Skeletal muscle cell (primary cell): ENCODE data around the gene ZNF385B.
"Not testable (repeated sequence)": the region's sequence is repeated elsewhere in the genome, so short reads cannot be mapped to it uniquely, and the experiment has no call there.

Experiments used
- DNase-seq: peaks from one replicate; pipeline ENCODE4 v3.0.0-alpha.2; 2010; ENCODE audit warnings: low read depth
- H3K4me3 ChIP-seq: 2 replicates; pipeline ENCODE4 v1.5.1; 2011; ENCODE audit warnings: low read depth, mild to moderate bottlenecking, control low read depth, low read length, moderate library complexity

ZNF385B gene

GRCh38 chr2:179811042-179811441, 50.4 kb downstream of the ZNF385B start:
- H3K4me3 ChIP-seq, result no peak overlapping the region
- no peak for DNase-seq

DNA sequence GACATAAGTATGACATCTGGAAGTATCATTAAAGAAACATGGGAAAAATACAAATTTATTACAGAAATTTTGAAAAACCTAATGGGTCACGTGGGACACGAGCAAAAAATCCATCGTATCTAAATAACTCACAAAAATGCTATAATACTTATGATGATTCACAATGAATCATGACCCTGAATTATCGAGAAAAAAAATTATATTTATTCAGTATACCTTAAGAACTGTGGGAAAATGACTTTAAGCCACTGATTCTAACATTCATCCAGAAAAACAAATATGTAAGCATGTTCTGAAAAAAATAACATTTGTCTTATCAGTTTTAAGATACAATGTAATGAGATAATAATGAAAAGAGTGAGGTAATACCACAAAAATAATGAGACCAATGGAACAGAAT, 51.8 kb downstream of the ZNF385B start:
- no peak for DNase-seq
- H3K4me3 ChIP-seq, result no peak overlapping the region

DNA sequence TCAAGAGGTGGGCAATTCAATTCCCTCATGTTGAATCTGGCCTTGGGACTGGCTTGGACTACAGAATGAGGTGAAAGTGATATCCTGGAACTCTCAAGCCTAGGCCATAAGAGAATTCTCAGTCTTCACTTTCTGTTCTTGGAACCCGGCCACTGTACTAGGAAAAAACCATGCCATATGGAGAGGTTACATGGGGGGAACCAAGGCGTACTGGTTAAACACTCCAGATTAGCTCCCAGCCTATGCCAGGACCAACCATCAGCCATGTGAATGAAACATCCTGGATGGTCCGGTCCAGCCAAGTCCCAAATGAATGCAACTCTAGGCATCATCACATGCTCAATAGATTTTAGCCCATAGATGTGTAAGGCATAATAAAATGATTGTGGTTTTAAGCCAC, 56.4 kb downstream of the ZNF385B start:
- DNase-seq, result no peak
- H3K4me3 ChIP-seq, result no peak overlapping the region

- no peak overlapping the region for H3K4me3 ChIP-seq
- no peak for DNase-seq
These were observed 57.2 kb downstream of the ZNF385B start for GRCh38 chr2:179804206-179804605.

GRCh38 chr2:179802051-179802882, 59.1 kb downstream of the ZNF385B start:
- no peak for DNase-seq
- H3K4me3 ChIP-seq, result no peak overlapping the region

DNA sequence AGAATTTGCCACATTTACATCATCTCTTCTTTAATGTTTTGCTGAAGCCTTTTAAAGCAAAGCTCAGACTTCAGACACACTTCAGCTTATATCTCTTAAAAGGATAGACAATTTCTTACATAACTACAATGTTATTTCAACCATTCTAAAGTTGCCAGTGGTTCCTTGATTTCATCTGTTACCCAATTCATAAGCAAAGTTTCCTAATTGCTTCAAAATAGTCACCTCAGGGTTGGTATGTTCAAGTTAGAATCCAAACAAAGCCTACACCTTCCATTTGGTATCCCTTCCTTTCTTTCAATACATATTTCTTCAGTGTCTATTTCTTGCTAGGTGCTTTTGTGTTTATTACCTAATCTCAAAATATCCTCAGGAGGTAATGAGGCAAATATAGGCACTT, 60.6 kb downstream of the ZNF385B start:
- no peak overlapping the region for H3K4me3 ChIP-seq
- DNase-seq, result no peak

DNA sequence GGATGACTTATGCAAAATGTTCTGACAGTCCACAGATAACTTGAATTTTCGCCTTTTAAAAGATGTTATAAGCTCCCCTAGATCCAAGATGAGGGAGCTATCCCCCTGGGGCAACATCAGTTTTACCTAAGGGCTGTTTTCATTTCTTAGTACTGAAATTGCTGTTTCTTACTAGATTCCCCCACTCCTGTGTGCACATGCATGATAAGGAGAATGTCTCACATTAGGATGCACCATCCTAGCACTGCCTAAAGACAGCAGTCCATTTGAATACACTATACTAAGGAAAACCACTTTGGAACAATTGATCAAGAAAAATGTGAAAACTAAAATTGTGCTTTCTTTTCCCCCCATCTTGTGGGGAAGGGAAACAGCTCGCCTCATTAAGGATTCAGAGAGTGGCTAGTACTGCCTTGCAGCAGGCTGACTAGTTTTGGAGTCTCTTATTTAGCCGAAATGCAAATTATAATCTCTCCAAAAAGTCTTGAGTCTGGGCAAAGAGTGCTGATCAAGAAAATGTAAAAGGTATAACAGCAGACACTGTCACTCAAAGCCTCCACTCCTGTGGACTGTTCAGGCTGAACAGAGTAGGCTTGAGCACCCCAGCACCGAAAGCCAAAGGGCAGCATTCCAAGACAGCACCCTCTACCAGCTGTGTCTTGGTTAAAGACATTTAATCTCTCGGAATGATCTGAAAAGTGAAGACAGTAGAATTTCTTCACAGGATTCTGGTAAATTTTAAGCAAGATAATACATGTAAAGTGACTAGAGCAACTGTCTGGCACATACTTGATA, 65.0 kb downstream of the ZNF385B start:
- DNase-seq, result no peak

DNA sequence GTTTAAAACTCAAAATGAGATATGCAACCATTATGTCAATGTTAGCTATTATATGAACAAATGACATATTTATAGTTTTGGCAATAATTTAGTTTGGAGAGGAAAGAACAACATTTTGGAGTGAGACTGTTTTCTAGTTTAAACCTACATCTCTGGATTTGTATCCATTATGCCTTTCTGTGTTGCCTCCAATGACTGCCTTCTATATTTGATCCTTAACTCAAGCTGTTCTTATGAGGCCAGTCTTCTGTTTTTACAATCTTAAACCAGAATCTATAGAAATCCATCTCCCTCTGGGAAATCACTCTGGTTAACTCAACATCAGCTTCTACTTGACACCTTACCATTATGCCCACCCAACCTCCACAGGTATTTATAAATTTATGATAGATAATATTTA, 67.5 kb downstream of the ZNF385B start:
- DNase-seq, result no peak
- no peak overlapping the region for H3K4me3 ChIP-seq

More for the DNA sequence above, 65.0 kb downstream of the ZNF385B start:
- no peak overlapping the region for H3K4me3 ChIP-seq

DNA sequence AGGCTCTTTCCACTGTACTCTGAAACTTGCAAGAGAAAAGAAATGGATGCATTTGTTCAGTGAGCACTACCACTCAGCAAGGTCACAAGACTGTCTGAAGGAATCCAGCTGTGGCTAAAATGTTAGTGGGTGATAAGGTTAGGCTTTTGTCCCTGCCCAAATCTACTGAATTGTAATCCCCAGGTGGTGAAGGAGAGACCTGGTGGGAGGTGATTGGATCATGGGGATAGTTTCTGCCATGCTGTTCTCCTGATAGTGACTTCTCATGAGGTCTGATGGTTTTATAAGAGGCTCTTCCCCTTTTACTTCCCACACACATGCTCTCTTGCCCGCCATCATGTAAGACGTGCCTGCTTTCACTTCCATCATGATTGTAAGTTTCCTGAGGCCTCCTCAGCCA, 68.2 kb downstream of the ZNF385B start:
- H3K4me3 ChIP-seq, result no peak overlapping the region
- no peak for DNase-seq

GRCh38 chr2:179790235-179791217, 70.9 kb downstream of the ZNF385B start:
- H3K4me3 ChIP-seq, result no peak overlapping the region
- no peak for DNase-seq

DNA sequence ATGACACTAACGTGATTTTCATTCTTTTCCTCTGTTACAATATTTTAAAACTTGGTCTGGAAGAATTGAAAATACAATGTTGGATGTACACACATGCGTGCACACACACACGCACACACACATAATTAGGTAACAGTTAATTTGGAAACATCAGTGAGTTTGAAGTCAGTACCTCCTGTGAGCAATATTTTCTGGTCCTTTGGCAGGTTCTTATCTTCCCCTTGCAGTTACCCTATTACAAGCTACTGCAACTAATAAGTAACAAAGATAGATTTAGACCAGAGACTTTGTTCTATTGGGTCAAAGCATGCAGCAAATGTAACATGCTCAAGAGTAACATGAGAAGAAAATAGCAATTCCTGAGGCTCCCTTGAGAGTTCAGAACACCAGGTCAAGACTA, 73.3 kb downstream of the ZNF385B start:
- DNase-seq, result no peak
- no peak overlapping the region for H3K4me3 ChIP-seq

DNA sequence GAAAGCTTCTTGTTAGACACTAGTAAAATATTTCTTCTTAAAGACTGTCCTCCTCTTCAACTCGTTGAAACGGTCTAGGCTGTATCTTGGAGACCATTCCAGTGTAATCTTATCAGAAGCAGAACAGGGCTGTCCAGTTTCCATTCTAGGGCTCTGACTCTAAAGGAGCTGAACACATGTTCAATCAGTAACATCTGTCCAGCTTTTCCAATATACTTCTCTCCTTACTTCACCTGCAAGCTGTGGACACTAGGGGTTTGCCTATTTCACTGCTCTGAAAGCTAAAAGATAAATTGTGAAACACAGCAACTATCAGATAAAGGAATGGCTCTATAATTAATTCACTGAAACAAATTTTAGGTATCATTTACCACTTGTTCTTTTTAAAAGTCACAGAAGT, 73.8 kb downstream of the ZNF385B start:
- DNase-seq, result no peak
- H3K4me3 ChIP-seq, result no peak overlapping the region

GRCh38 chr2:179785902-179786301, 75.5 kb downstream of the ZNF385B start:
- H3K4me3 ChIP-seq, result no peak overlapping the region
- DNase-seq, result no peak

GRCh38 chr2:179782346-179782745, 79.1 kb downstream of the ZNF385B start:
- H3K4me3 ChIP-seq, DNase-seq: not testable (repeated sequence)

DNA sequence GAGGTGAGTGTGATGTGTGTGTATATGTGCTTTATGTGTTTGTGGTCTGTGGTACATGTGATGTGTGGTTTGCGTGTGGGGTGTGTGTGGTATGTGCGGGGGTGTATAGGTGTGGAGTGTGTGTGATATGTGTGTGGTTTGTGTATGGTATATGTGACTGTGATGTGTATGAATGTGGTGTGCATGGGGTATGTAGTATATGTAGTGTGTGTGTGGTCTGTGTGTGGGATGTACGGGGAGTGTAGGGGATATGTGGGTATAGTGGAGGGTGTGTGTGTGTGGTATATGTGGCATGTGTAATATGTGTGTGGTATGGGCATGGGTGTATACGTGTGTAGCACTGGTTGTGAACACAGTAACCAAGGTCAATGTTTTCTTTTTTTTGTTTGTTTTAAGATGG, 87.4 kb downstream of the ZNF385B start:
- no peak for DNase-seq
- no peak overlapping the region for H3K4me3 ChIP-seq

DNA sequence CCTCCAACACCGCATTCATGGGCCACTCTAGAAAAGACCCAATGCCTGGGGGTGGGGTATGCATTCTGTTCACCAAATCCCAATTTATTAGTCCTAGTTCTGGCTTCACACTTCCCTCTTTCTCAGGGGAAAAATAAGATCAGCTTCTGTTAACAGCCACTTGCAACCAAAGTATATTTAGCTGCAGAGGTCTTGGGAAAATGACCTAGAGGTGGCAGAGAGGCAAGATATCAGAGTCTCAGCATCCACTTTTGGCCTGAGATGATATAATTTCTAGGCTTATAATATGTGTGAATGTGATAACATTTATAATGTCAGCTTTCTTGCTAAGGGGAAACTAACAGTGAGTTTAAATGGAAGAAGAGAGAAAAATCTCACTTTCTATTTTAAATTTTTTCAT, 89.1 kb downstream of the ZNF385B start:
- DNase-seq, result no peak

DNA sequence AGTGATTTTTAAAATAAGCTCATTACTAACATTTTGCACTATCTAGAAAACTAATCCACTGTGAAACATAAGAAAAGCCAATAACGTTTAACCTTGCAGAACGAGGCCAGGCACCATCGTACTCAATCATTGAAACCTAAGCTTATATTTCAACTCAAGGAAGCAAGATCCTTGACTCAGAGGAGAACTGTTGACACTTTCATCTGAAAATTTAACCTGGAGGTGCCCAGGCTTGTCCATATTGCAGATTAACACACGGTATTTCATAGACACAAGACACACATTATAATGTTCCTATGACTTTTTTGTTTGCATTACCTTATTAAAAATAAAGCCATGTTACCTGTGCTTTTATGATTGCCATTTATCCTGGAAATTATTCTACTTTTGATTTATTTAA, 89.6 kb downstream of the ZNF385B start:
- H3K4me3 ChIP-seq, result no peak overlapping the region
- DNase-seq, result no peak

More for the DNA sequence above, 89.1 kb downstream of the ZNF385B start:
- no peak overlapping the region for H3K4me3 ChIP-seq

- DNase-seq, result no peak
- no peak overlapping the region for H3K4me3 ChIP-seq
These were observed 91.4 kb downstream of the ZNF385B start for GRCh38 chr2:179770029-179770428.

- DNase-seq, result no peak
These were observed 92.1 kb downstream of the ZNF385B start for GRCh38 chr2:179769323-179769722.

DNA sequence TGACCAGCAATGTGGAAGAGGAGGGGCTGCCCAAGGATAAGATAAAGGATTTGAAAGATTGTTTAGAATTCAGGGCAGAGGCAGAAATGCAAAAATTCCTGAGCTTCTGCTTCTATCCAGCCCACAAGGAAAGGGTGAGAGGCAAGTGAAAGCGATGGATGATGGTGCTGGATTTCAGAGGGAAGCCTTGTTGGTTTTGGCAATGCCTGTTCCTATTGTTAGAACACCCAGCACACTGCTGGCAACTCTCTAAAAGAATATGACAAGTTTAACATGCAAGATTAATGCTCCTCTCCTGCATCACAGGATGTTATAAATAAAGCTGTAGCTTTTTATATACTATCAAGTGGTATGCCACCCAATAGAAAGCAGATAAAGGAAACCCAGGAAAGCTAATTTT, 92.6 kb downstream of the ZNF385B start:
- DNase-seq, result peak; percentile 26
- H3K4me3 ChIP-seq, result no peak overlapping the region

More at GRCh38 chr2:179769323-179769722, 92.1 kb downstream of the ZNF385B start:
- no peak overlapping the region for H3K4me3 ChIP-seq
